ENCODE data around the gene PUSL1. TPM values are rescaled to one million over a fixed set of nuclear protein-coding genes. Genes with fewer than 3 reads are reported as not detected.

The PUSL1 gene
- total RNA-seq, 2 donors from 2014 or later = 14.5 to 24.8 TPM

DNA sequence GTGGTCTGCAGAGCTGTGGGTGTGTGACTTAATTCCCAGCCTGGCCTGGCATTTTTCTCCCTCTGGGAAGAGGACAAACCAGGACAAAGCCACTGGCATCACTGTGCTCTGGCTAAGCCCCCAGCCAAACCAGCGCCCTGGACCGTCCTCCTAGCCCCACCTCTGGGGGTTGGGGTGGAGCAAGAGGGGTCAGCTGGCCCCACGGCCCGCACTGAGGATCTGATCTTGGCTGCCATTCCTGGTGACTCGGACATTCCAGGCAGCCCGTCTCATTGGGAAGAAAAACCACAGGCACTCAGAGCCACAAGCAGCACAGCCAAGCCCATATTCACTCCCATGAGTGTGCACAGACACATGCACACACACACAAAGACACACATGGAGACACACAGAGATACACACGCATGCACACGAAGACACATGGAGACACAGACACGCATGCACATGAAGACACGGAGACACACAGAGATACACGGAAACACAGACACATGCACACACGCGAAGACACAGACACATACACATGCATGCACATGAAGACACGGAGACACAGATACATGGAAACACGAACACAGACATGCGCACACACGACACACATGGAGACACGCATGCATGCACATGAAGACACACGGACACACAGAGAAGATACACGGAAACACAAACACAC, 52.2 kb downstream of the PUSL1 start:
- H3K4me1 ChIP-seq = peaks cover 0 to 54% of the 10 kb centered on the region in 2 donors

More for the DNA sequence above, 52.2 kb downstream of the PUSL1 start:
- peak; percentile 89 for DNase-seq (ENCODE audit: low spot score)
- Histone ChIP-seq H3K9me3 (no peaks in the 10 kb centered on the region), H3K27ac (peak overlapping the region; percentile 77 to 88), H3K4me3 (no peak overlapping the region), H3K27me3 (peaks cover 0 to 4% of the 10 kb centered on the region in 2 donors), H3K36me3 (no peaks in the 10 kb centered on the region)
- TF ChIP-seq, protein P1, sequence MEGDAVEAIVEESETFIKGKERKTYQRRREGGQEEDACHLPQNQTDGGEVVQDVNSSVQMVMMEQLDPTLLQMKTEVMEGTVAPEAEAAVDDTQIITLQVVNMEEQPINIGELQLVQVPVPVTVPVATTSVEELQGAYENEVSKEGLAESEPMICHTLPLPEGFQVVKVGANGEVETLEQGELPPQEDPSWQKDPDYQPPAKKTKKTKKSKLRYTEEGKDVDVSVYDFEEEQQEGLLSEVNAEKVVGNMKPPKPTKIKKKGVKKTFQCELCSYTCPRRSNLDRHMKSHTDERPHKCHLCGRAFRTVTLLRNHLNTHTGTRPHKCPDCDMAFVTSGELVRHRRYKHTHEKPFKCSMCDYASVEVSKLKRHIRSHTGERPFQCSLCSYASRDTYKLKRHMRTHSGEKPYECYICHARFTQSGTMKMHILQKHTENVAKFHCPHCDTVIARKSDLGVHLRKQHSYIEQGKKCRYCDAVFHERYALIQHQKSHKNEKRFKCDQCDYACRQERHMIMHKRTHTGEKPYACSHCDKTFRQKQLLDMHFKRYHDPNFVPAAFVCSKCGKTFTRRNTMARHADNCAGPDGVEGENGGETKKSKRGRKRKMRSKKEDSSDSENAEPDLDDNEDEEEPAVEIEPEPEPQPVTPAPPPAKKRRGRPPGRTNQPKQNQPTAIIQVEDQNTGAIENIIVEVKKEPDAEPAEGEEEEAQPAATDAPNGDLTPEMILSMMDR (IDR thresholded peaks at IDR 0.05) = no peak

Small RNA genes lying within 50 kb of the gene (microRNA-seq; reads per million reads assigned to microRNA genes)
- gene MIR6726 (ENCODE audit: borderline number of aligned reads in 2 of 2, borderline replicate concordance in 1 of 2) = 0.71 to 2.8 reads per million in 2 donors
- gene MIR6727 (ENCODE audit: borderline number of aligned reads in 2 of 2, borderline replicate concordance in 1 of 2) = 0 to 0.71 reads per million in 2 donors
- gene MIR6808 (ENCODE audit: borderline number of aligned reads in 2 of 2, borderline replicate concordance in 1 of 2) = 0 reads per million in 2 donors

Other genes with a start within 250 kb of the PUSL1 start
- gene RNF223, start 234.3 kb upstream of the PUSL1 start, total RNA-seq = not detected
- 1 to 10 TPM; 4.4 to 4.6 TPM for gene C1orf159, start 192.5 kb upstream of the PUSL1 start, total RNA-seq
- not detected for gene TTLL10, start 134.7 kb upstream of the PUSL1 start, total RNA-seq
- under 1 TPM in 1 of 2 donors, not detected in 1; 0.55 TPM for gene TNFRSF18, start 102.0 kb upstream of the PUSL1 start, total RNA-seq
- gene TNFRSF4, start 94.4 kb upstream of the PUSL1 start, total RNA-seq = under 1 TPM; 0.59 to 0.79 TPM
- 100 to 1,000 TPM; 120 to 128 TPM for gene SDF4, start 76.6 kb upstream of the PUSL1 start, total RNA-seq
- gene B3GALT6, start 76.4 kb upstream of the PUSL1 start, total RNA-seq = 10 to 100 TPM; 16.1 to 19.7 TPM
- not detected for gene C1QTNF12, start 61.9 kb upstream of the PUSL1 start, total RNA-seq
- 10 to 100 TPM; 27.5 to 33.5 TPM for gene UBE2J2, start 34.7 kb upstream of the PUSL1 start, total RNA-seq
- under 1 TPM; 0.59 to 0.79 TPM for gene SCNN1D, start 28.2 kb upstream of the PUSL1 start, total RNA-seq
- 10 to 100 TPM; 19.5 to 20.4 TPM for gene ACAP3, start 667 bp upstream of the PUSL1 start, total RNA-seq
- 10 to 100 TPM; 59.6 to 65.2 TPM for gene INTS11, start 16.1 kb downstream of the PUSL1 start, total RNA-seq
- 10 to 100 TPM; 35.6 to 64.1 TPM for gene CPTP, start 16.2 kb downstream of the PUSL1 start, total RNA-seq
- gene TAS1R3, start 22.7 kb downstream of the PUSL1 start, total RNA-seq = under 1 TPM; 0.30 to 0.35 TPM
- gene DVL1, start 40.8 kb downstream of the PUSL1 start, total RNA-seq = 10 to 100 TPM; 75.0 to 80.2 TPM
- 10 to 100 TPM; 53.4 to 58.6 TPM for gene MXRA8, start 50.0 kb downstream of the PUSL1 start, total RNA-seq
- gene AURKAIP1, start 66.6 kb downstream of the PUSL1 start, total RNA-seq = 100 to 1,000 TPM; 155 to 159 TPM
- 10 to 100 TPM; 41.6 to 44.2 TPM for gene CCNL2, start 90.7 kb downstream of the PUSL1 start, total RNA-seq
- 100 to 1,000 TPM; 160 to 218 TPM for gene MRPL20, start 98.7 kb downstream of the PUSL1 start, total RNA-seq
- gene ANKRD65, start 112.7 kb downstream of the PUSL1 start, total RNA-seq = 1 to 10 TPM; 2.2 to 2.4 TPM
- gene VWA1, start 127.1 kb downstream of the PUSL1 start, total RNA-seq = 10 to 100 TPM; 13.0 to 15.2 TPM
- gene ATAD3C, start 141.1 kb downstream of the PUSL1 start, total RNA-seq = 1 to 10 TPM; 1.4 to 2.8 TPM
- gene ATAD3B, start 163.2 kb downstream of the PUSL1 start, total RNA-seq = 1 to 10 TPM; 2.7 to 5.7 TPM
- gene ATAD3A, start 203.6 kb downstream of the PUSL1 start, total RNA-seq = 10 to 100 TPM; 15.6 to 18.6 TPM
- gene TMEM240, start 232.0 kb downstream of the PUSL1 start, total RNA-seq = 1 to 10 TPM; 1.4 to 2.8 TPM

Data from right atrium auricular region (tissue), 2 donors.